Placental pericyte (primary cell): Measurements from ENCODE around the gene S100A6. TPM values are rescaled to one million over a fixed set of nuclear protein-coding genes. Genes with fewer than 3 reads are reported as not detected.

ENCODE experiments used
- total RNA-seq: library from RNA; depleted of rRNA; stranded (reverse); fragments of >200 nt; gene quantifications from 2 replicates; pipeline ENCODE4 v1.2.3, GENCODE V29; 2012

S100A6 gene
- total RNA-seq: 353 and 608 TPM in 2 replicates

GRCh38 chr1:153535242-153536011 is at the start of gene S100A6:
Gene S100A6, minus strand, starts transcription at chr1:153535991. Its CDS starts 652 bp downstream, at chr1:153535339.

DNA sequence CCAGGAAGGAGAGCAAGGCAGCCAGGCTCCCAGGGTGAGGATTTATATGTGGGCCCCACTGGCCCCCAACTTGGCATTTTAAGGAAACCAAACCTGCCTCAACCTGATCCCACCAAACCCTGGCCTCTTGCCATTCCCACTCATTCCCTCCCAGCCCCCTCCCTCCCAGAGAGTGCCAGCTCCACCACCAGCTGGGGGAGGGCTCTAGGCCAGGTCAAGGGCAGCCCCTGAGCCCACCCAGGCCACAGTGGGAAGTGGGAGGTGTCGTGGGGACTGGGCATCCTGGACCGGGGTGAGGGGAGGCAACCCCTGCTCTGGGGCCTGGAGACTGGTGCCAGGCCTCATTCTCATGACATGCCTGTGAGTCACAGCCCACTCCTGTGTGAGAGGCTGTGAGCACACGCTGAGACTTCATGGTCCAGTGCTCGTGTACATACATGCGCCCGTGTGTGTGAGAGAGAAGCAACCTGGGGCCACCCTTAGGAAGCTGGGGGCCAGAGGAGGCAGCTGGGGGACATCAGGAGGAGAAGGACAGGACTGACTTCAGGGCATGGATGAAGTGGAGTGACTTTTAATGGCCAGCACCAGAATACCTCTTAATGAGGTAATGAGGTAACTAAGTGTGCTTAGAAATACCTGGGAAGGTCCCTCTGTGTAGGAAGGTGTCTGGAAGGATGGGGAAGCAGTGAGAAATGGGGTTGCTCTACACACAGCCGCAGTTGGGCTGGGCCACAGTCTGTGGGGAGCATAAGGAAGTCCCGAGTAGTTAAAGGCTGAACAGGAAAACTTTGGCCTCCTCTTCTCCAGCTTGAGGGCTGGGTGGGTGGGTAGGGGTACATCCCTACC is 30.0 kb upstream of the S100A6 start, which contains the start of gene S100A2:
S100A2 (minus strand) TSS at position 316 of the 846 bp plus-strand sequence. CDS start 1,967 bp downstream, outside the sequence.

GRCh38 chr1:153548722-153549688 is 13.2 kb upstream of the S100A6 start, which contains the start of gene S100A3:
Gene S100A3, minus strand, starts transcription at chr1:153549258. Its CDS starts 773 bp downstream, at chr1:153548485.

GRCh38 chr1:153545067-153546055 is 9.6 kb upstream of the S100A6 start, which contains the start of gene S100A4:
Gene S100A4, minus strand, starts transcription at chr1:153545806. Its CDS starts 1,012 bp downstream, at chr1:153544794.

GRCh38 chr1:153540394-153541361 is 4.9 kb upstream of the S100A6 start, which contains the start of gene S100A5:
Gene S100A5, minus strand, starts transcription at chr1:153540934. Its CDS starts 743 bp downstream, at chr1:153540191.

Other genes with a start within 250 kb of the S100A6 start
- not detected in 2 replicates for gene PGLYRP3, start 223.0 kb downstream of the S100A6 start, total RNA-seq
- gene PGLYRP4, start 187.2 kb downstream of the S100A6 start, total RNA-seq: not detected in 2 replicates
- not detected in 2 replicates for gene S100A9, start 178.1 kb downstream of the S100A6 start, total RNA-seq
- gene S100A12, start 160.4 kb downstream of the S100A6 start, total RNA-seq: not detected in 2 replicates
- gene S100A8, start 144.9 kb downstream of the S100A6 start, total RNA-seq: not detected in 2 replicates
- not detected in 2 replicates for gene S100A7A, start 119.5 kb downstream of the S100A6 start, total RNA-seq
- not detected in 2 replicates for gene S100A7, start 75.3 kb downstream of the S100A6 start, total RNA-seq
- 1.1 TPM in 1 of 2 replicates, not detected in the other for gene S100A5, start 4.9 kb upstream of the S100A6 start, total RNA-seq
- 77.0 and 337 TPM in 2 replicates for gene S100A4, start 9.8 kb upstream of the S100A6 start, total RNA-seq
- gene S100A3, start 13.3 kb upstream of the S100A6 start, total RNA-seq: 2.4 and 14.2 TPM in 2 replicates
- 1.1 and 2.1 TPM in 2 replicates for gene S100A2, start 29.9 kb upstream of the S100A6 start, total RNA-seq
- 83.8 and 558 TPM in 2 replicates for gene S100A16, start 77.1 kb upstream of the S100A6 start, total RNA-seq
- gene S100A14, start 80.3 kb upstream of the S100A6 start, total RNA-seq: not detected in 2 replicates
- gene S100A13, start 91.5 kb upstream of the S100A6 start, total RNA-seq: 40.3 and 68.0 TPM in 2 replicates
- gene S100A1, start 92.4 kb upstream of the S100A6 start, total RNA-seq: 0.14 and 0.44 TPM in 2 replicates
- gene CHTOP, start 98.1 kb upstream of the S100A6 start, total RNA-seq: 35.7 and 51.0 TPM in 2 replicates
- gene SNAPIN, start 122.7 kb upstream of the S100A6 start, total RNA-seq: 38.3 and 60.7 TPM in 2 replicates
- gene ILF2, start 135.0 kb upstream of the S100A6 start, total RNA-seq: 231 and 270 TPM in 2 replicates
- 0.14 and 0.88 TPM in 2 replicates for gene NPR1, start 142.7 kb upstream of the S100A6 start, total RNA-seq
- gene INTS3, start 192.1 kb upstream of the S100A6 start, total RNA-seq: 51.6 and 51.8 TPM in 2 replicates
- 6.7 and 15.3 TPM in 2 replicates for gene SLC27A3, start 239.4 kb upstream of the S100A6 start, total RNA-seq